Testis (tissue), 5 donors: Measurements from ENCODE around the gene SAMD15. TPM values are rescaled to one million over a fixed set of nuclear protein-coding genes. Genes with fewer than 3 reads are reported as not detected.
"Not testable (repeated sequence)": the region's sequence is repeated elsewhere in the genome, so short reads cannot be mapped to it uniquely, and the experiment has no call there.

Source experiments
- DNase-seq: peaks from one replicate; pipeline ENCODE4 v3.0.0-alpha.2; 2019
- H3K27ac ChIP-seq, 2 donors: fragments of 200-600 bp; sonication (generic); one replicate each; pipeline ENCODE4 v1.5.1; 2019
- H3K27me3 ChIP-seq: fragments of 200-600 bp; sonication (generic); one replicate; pipeline ENCODE4 v1.5.1; 2019
- H3K36me3 ChIP-seq: fragments of 200-600 bp; sonication (generic); one replicate; pipeline ENCODE4 v1.5.1; 2017; ENCODE audit warnings: low read depth; ENCODE audit errors: missing control alignments
- H3K4me1 ChIP-seq: fragments of 200-600 bp; sonication (generic); one replicate; pipeline ENCODE4 v1.5.1; 2019
- H3K4me3 ChIP-seq, 2 donors: fragments of 200-600 bp; sonication (generic); one replicate each; pipeline ENCODE4 v1.5.1; 2017 to 2019
- H3K9me3 ChIP-seq: fragments of 200-600 bp; sonication (generic); one replicate; pipeline ENCODE4 v1.5.1; 2017
- CTCF ChIP-seq, 3 experiments: fragments of 450-650 bp in 2 of 3; fragments of 200-600 bp in 1 of 3; sonication (generic) in 1 of 3; IDR thresholded peaks; one replicate each; pipeline ENCODE4 v1.5.1; 2016 to 2019; ENCODE audit warnings: antibody characterized with exemption in 3 of 3, mild to moderate bottlenecking in 2 of 3, moderate library complexity in 1 of 3
- POLR2A ChIP-seq: fragments of 450-650 bp; IDR thresholded peaks from one replicate; pipeline ENCODE4 v1.6.1; 2017; ENCODE audit warnings: antibody characterized with exemption, mild to moderate bottlenecking, moderate library complexity
- WGBS, 2 donors: methylation state at CpG; one replicate each; pipeline ENCODE4 v1.1.5; 2018; 5-methylcytosine and 5-hydroxymethylcytosine counted together
- intact Hi-C: fragments of 100-400 bp; cut with DNase I; formaldehyde crosslinking; loops from one replicate; pipeline ENCODE4 v1.15.1; 2023; ENCODE audit warnings: low total_unique reads
- long read RNA-seq, 2 donors: transcript quantifications; one replicate each; lab custom pipeline, GENCODE V29; 2026
- polyA plus RNA-seq: library from polyadenylated mRNA; stranded (reverse); fragments of 350-450 nt; fragmentation: Illumina TruSeq; extraction: RNeasy Lipid Tissue Mini Kit (QIAGEN cat#74804); gene quantifications from one replicate; pipeline ENCODE4 v1.2.3, GENCODE V29; 2014; ENCODE audit warnings: low read depth, low replicate concordance; ENCODE audit not compliant: insufficient read depth
- total RNA-seq, 2 donors: library from RNA; depleted of rRNA; stranded (reverse); fragments of >200 nt; gene quantifications; one replicate each; pipeline ENCODE4 v1.2.3, GENCODE V29; 2016

The SAMD15 gene
- total RNA-seq (10 to 100 TPM in 1 of 2 donors, 1 to 10 TPM in 1; 9.2 to 22.6 TPM), polyA plus RNA-seq (31.3 TPM)
- long read RNA-seq, donor 1 = 0 reads
- long read RNA-seq, donor 2 = 0 reads

DNA sequence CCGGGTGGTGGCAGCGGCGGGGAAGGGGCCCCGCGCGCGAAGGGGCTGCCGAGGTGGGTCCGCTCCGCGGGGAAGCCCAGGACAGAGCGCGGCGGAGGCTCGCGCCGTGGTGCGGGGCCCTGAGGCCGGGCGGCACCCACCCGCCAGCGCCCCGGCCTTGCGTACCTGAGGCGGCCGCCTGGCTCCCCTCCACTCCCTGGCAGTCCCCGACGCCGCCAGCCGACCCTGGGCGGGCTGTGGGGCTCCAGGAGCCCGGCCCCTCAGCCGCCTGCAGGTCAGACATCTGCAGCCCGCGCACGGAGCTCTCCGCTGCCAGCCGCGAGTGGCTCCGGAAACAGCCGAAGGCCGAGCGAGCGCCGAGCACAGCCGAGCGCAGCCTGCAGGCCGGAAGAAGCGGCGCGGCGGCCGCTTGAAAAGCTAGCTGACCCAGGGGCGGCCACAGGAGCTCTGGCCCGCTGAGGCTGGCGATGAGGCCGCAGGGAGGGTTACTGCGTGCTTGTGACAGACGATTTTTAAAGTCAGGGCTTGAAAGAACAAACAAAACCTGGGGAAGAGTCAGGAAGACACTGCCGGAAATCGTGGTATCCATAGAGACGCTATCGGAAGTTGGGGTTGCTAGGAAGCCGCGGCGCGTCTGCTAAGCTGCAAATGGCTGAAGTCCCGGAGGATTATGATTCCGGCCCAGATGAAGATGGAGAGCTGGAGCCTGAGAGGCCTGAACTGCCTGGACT lies at the start of gene SAMD15, which contains the start of gene TMED8:
Gene SAMD15 (plus strand): TSS at position 609 of the 731 bp plus-strand sequence. CDS start 40 bp downstream, at position 649.
Gene TMED8 (minus strand): TSS at position 324 of the 731 bp plus-strand sequence. CDS start 41 bp downstream, at position 283.
- H3K27ac ChIP-seq = peak within 1 kb of the TSS; percentile 82 to 89
- no peaks in the 10 kb centered on the region for H3K27me3 ChIP-seq
- TF ChIP-seq POLR2A (no peak), CTCF (IDR thresholded peaks at IDR 0.05) (peak; percentile 28 to 43 (median 35))
- no peaks in the 10 kb centered on the region for H3K36me3 ChIP-seq
- intact Hi-C loops = no loop called here
- no peaks in the 10 kb centered on the region for H3K9me3 ChIP-seq
- WGBS, 2 donors = 0% methylated on average over 16 to 49 of the region's 69 CpGs
- peaks cover 15% of the 10 kb centered on the region for H3K4me1 ChIP-seq
- peak; percentile 92 for DNase-seq
- H3K4me3 ChIP-seq = peak within 1 kb of the TSS; percentile 73 to 78

DNA sequence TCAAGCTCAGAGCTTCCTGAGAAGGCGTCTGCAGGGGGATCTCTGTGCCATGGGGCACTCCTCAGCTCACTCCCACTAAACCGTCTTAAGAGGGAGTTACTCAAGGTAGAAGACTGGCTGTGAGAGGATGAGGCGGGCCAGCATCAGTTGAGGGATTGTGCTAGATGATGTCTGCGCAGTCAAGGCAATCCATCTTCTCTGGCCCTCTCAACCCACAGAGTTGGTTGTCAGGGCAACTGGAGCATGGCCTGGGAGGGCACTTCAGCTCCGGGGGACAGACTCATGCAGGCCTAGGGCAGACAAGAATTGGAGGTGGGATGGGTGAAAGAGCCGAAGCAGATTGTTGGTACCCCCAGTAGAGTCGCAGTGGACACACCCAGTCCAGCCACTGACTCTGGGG lies 47.3 kb upstream of the SAMD15 start:
- Histone ChIP-seq H3K4me1 (no peaks in the 10 kb centered on the region), H3K36me3 (no peaks in the 10 kb centered on the region), H3K27me3 (no peaks in the 10 kb centered on the region), H3K4me3 (no peak overlapping the region), H3K27ac (no peak overlapping the region), H3K9me3 (no peaks in the 10 kb centered on the region)
- intact Hi-C loops = no loop called here
- TF ChIP-seq POLR2A = no peak
- no peak for TF ChIP-seq CTCF (IDR thresholded peaks at IDR 0.05)
- 82 to 89% methylated on average over 6 to 7 of the region's 7 CpGs for WGBS, 2 donors
- DNase-seq = no peak

- TF ChIP-seq CTCF (IDR thresholded peaks at IDR 0.05) (no peak), POLR2A (no peak)
- Histone ChIP-seq H3K36me3 (no peaks in the 10 kb centered on the region), H3K9me3 (no peaks in the 10 kb centered on the region), H3K27ac (no peak overlapping the region), H3K4me1 (no peaks in the 10 kb centered on the region), H3K27me3 (no peaks in the 10 kb centered on the region), H3K4me3 (no peak overlapping the region)
- DNase-seq = no peak
- WGBS, 2 donors = 93 to 97% methylated on average over 3 of the region's 3 CpGs
- intact Hi-C loops = no loop called here
These were observed 41.6 kb upstream of the SAMD15 start for GRCh38 chr14:77335576-77335975.

DNA sequence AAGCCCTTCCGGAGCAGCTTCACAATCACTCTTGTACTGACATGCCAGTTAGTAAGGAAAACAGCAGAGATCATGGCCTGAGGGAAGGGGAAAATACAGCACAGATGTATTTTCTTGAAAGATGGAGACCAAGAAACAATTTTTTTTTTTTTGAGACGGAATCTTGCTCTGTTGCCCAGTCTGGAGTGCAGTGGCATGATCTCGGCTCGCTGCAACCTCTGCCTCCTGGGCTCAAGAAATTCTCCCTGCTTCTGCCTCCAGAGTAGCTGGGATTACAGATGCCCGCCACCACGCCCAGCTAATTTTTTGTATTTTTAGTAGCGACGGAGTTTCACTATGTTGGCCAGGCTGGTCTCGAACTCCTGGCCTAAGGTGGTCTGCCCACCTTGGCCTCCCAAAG lies 39.9 kb upstream of the SAMD15 start:
- H3K9me3 ChIP-seq, DNase-seq, H3K27ac ChIP-seq, intact Hi-C loops, H3K4me3 ChIP-seq, H3K36me3 ChIP-seq, H3K4me1 ChIP-seq, H3K27me3 ChIP-seq: not testable (repeated sequence)
- WGBS, 2 donors = 94 to 96% methylated on average over 9 of the region's 9 CpGs

DNA sequence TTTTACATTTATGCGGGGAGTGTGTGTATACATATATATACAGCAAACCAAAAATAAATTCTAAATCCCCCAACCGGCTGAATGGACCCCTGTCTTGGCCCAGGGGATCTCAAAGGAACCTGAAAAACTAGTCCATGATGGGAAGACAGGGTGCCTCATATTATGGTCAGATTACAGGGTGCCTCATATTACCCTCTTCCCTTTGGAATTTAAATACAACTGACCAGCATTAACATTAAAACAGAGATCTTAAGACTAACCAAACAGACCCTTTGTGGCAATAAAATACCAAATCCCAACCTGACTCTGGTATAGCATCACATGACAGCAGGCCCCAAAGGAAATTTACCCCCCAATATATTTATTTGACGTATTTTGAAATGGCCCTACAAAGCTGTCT lies 39.3 kb upstream of the SAMD15 start:
- H3K4me3 ChIP-seq = no peak overlapping the region
- no peaks in the 10 kb centered on the region for H3K27me3 ChIP-seq
- TF ChIP-seq CTCF (IDR thresholded peaks at IDR 0.05) = no peak
- TF ChIP-seq POLR2A = no peak
- DNase-seq = no peak
- no peaks in the 10 kb centered on the region for H3K9me3 ChIP-seq
- intact Hi-C loops = no loop called here
- H3K27ac ChIP-seq = no peak overlapping the region
- no peaks in the 10 kb centered on the region for H3K4me1 ChIP-seq
- 82 to 93% methylated on average over 3 of the region's 3 CpGs for WGBS, 2 donors
- H3K36me3 ChIP-seq = no peaks in the 10 kb centered on the region
